Measurements from ENCODE around the gene CFAP58. TPM values are rescaled to one million over a fixed set of nuclear protein-coding genes. Genes with fewer than 3 reads are reported as not detected.
A peak's percentile ranks its signal among the peaks of the same experiment; 100 is the strongest.

Gene CFAP58
- total RNA-seq, 1 experiment from 2014 or later = 0.63 TPM

GRCh38 chr10:104456802-104457542, 103.3 kb downstream of the CFAP58 start:
- Mint-ChIP-seq H3K36me3 (ENCODE audit: insufficient read depth in 1 of 3, low read depth in 3 of 3) (no peaks in the 10 kb centered on the region; a peak in 1 of 7 replicates), H3K9me3 (peaks cover 0 to 3% of the 10 kb centered on the region in 2 experiments; a peak in 2 of 5 replicates), H3K27me3 (ENCODE audit: low read depth) (no peaks in the 10 kb centered on the region; the same call in none of the 2 replicates), H3K4me1 (no peaks in the 10 kb centered on the region), H3K27ac (peak overlapping the region in 1 of 3 experiments; percentile 81; a peak in 1 of 7 replicates), H3K4me3 (no peak overlapping the region)
- Histone ChIP-seq H3K79me2 (ENCODE audit: insufficient read depth, low read length) (no peaks in the 10 kb centered on the region), H3K27me3 (ENCODE audit: insufficient read depth, low read length) (no peaks in the 10 kb centered on the region), H3K9ac (ENCODE audit: extremely low read depth, insufficient read length, low read length) (no peak overlapping the region), H2BK120ac (ENCODE audit: low read depth, low read length, poor library complexity, severe bottlenecking) (no peak overlapping the region), H2BK5ac (ENCODE audit: insufficient read length, low read length) (no peak overlapping the region), H4K8ac (replicated peaks; ENCODE audit: insufficient read length, low read depth, low read length) (no peak overlapping the region), H2BK20ac (ENCODE audit: low read depth, low read length, poor library complexity, severe bottlenecking) (no peak overlapping the region), H3K9me3 (ENCODE audit: control insufficient read depth, low read depth, low read length) (no peaks in the 10 kb centered on the region), H4K5ac (ENCODE audit: insufficient read length, low read depth, low read length) (no peak overlapping the region), H4K20me1 (ENCODE audit: control insufficient read depth, insufficient read depth, insufficient read length) (no peaks in the 10 kb centered on the region), H2AFZ (ENCODE audit: low read length) (no peak overlapping the region), H3K23me2 (ENCODE audit: insufficient read length, low read depth, low read length, poor library complexity, severe bottlenecking) (no peaks in the 10 kb centered on the region), H3T11ph (ENCODE audit: low read length) (no peak overlapping the region), H3K4me1 (ENCODE audit: insufficient read depth, low read length) (no peaks in the 10 kb centered on the region), H3K14ac (ENCODE audit: insufficient read depth, low read length) (no peak overlapping the region), H3K4ac (ENCODE audit: low read depth, low read length) (no peak overlapping the region), H2AK5ac (ENCODE audit: insufficient read length, low read length) (no peak overlapping the region), H2BK12ac (ENCODE audit: insufficient read length, low read depth, low read length) (no peak overlapping the region), H3K4me2 (ENCODE audit: insufficient read depth, insufficient read length, low read length) (no peak overlapping the region), H3K79me1 (ENCODE audit: insufficient read depth, low read depth, low read length, poor library complexity, severe bottlenecking) (no peaks in the 10 kb centered on the region), H4K91ac (ENCODE audit: insufficient read length, low read depth, low read length) (no peak overlapping the region), H3K23ac (ENCODE audit: insufficient read length, low read depth, low read length) (no peak overlapping the region), H3K27ac (ENCODE audit: insufficient read length, low read depth, low read length) (no peak overlapping the region), H2BK15ac (ENCODE audit: low read depth, low read length) (no peak overlapping the region), H3K18ac (ENCODE audit: insufficient read length, low read depth, low read length) (no peak overlapping the region), H3K56ac (ENCODE audit: insufficient read length, low read depth, low read length) (no peak overlapping the region)
- TF ChIP-seq CTCF (conservative IDR thresholded peaks at IDR 0.05) = no peak
- no CpG with 5 or more reads among the region's 8 CpGs for WGBS (ENCODE audit: extremely low coverage, insufficient read length, low lambda C conversion rate)
- no peak for DNase-seq
